Peyer's patch (tissue), 4 donors: ENCODE results near the gene DHX8.

ENCODE experiments used
- POLR2A ChIP-seq, 2 donors: fragments of 450-650 bp; IDR thresholded peaks; one replicate each; pipeline ENCODE4 v1.5.1; 2017; ENCODE audit warnings: antibody characterized with exemption in 2 of 2, mild to moderate bottlenecking in 2 of 2, moderate library complexity in 2 of 2
- TF ChIP-seq, protein P1 (sequence below), 6 experiments: fragments of 450-650 bp in 4 of 6; fragments of 200-600 bp in 2 of 6; sonication (generic) in 1 of 6; IDR thresholded peaks; one replicate each; pipeline ENCODE4 v1.5.1; 2017 to 2019; ENCODE audit warnings: antibody characterized with exemption in 6 of 6, mild to moderate bottlenecking in 3 of 6, moderate library complexity in 1 of 6

DNA sequence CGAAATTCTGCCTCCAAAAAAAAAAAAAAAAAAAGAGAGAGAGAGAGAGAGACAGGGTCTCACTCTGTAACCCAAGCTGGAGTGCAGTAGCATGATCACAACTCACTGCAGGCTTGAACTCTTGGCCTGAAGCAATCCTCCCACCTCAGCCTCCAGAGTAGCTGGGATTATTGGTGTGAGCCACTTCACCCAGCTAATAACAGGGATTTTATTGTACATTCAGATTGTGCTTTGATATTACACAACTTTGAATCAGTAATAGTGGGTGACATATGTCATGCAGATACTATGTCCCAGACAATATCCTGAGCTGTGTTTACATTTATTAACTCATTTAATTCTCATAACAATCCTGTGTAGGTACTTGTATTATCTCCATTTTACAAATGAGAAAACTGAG, 19.7 kb upstream of the DHX8 start:
- TF ChIP-seq, protein P1, sequence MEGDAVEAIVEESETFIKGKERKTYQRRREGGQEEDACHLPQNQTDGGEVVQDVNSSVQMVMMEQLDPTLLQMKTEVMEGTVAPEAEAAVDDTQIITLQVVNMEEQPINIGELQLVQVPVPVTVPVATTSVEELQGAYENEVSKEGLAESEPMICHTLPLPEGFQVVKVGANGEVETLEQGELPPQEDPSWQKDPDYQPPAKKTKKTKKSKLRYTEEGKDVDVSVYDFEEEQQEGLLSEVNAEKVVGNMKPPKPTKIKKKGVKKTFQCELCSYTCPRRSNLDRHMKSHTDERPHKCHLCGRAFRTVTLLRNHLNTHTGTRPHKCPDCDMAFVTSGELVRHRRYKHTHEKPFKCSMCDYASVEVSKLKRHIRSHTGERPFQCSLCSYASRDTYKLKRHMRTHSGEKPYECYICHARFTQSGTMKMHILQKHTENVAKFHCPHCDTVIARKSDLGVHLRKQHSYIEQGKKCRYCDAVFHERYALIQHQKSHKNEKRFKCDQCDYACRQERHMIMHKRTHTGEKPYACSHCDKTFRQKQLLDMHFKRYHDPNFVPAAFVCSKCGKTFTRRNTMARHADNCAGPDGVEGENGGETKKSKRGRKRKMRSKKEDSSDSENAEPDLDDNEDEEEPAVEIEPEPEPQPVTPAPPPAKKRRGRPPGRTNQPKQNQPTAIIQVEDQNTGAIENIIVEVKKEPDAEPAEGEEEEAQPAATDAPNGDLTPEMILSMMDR (IDR thresholded peaks at IDR 0.05), result no peak
- TF ChIP-seq POLR2A (IDR thresholded peaks at IDR 0.05), result no peak
